B cell (primary cell): ENCODE measurements around the gene ZNHIT3. TPM values are rescaled to one million over a fixed set of nuclear protein-coding genes. Genes with fewer than 3 reads are reported as not detected.

ENCODE experiments used
- ATAC-seq: fragments of 200-7000 bp; cut with Tn5 transposase; one replicate; pipeline ENCODE4 v1.10.0; 2021; ENCODE audit warnings: low read depth, mild to moderate bottlenecking, moderate number of reproducible peaks, moderate library complexity
- CTCF ChIA-PET: fragments of 350-600 bp; sonication (Branson Sonifier 250); formaldehyde crosslinking; loops from one replicate; lab custom pipeline; 2021; ENCODE audit warnings: antibody characterized with exemption, inconsistent platforms; lab: Charles Lee
- POLR2A ChIA-PET: fragments of 350-600 bp; sonication (Branson Sonifier 250); formaldehyde crosslinking; loops from one replicate; lab custom pipeline; 2021; ENCODE audit warnings: antibody characterized with exemption; lab: Charles Lee
- DNase-seq: peaks from one replicate; pipeline ENCODE4 v3.0.0; 2013
- H2AFZ ChIP-seq: 2 replicates; pipeline ENCODE4 v1.6.1; 2012; ENCODE audit warnings: mild to moderate bottlenecking, low read depth, low read length; ENCODE audit not compliant: insufficient read depth, poor library complexity, severe bottlenecking
- H3K27ac ChIP-seq, 2 donors: 1 replicate in 1 of 2; 2 replicates in 1 of 2; pipeline ENCODE4 v1.5.1; 2012 to 2013; ENCODE audit warnings: low read length in 2 of 2, mild to moderate bottlenecking in 2 of 2, moderate library complexity in 1 of 2
- H3K27me3 ChIP-seq, 4 experiments: fragments of 200-600 bp in 1 of 4; sonication (generic) in 1 of 4; replicated peaks in 1 of 4; 1 replicate in 2 of 4; 2 replicates in 2 of 4; pipeline versions ENCODE4 v1.6.1 to v1.7.0; 2013 to 2016; ENCODE audit warnings: low read length in 3 of 4, mild to moderate bottlenecking in 2 of 4, mixed read lengths in 1 of 4, moderate library complexity in 1 of 4; ENCODE audit not compliant: insufficient read depth in 4 of 4, control insufficient read depth in 3 of 4; ENCODE audit errors: control extremely low read depth in 1 of 4
- H3K36me3 ChIP-seq, 2 experiments: replicated peaks in 1 of 2; 1 replicate in 1 of 2; 2 replicates in 1 of 2; pipeline versions ENCODE4 v1.6.1 to v1.7.1; 2013; ENCODE audit warnings: low read length in 1 of 2; ENCODE audit not compliant: insufficient read depth in 2 of 2, control insufficient read depth in 1 of 2; ENCODE audit errors: control extremely low read depth in 1 of 2, extremely low read depth in 1 of 2
- H3K4me1 ChIP-seq, 2 donors: fragments of 200-600 bp in 1 of 2; sonication (generic) in 1 of 2; 1 replicate in 1 of 2; 2 replicates in 1 of 2; pipeline versions ENCODE4 v1.5.1 to v1.6.1; 2013 to 2017; ENCODE audit warnings: low read length in 2 of 2; ENCODE audit not compliant: control insufficient read depth in 2 of 2, insufficient read depth in 2 of 2
- H3K4me2 ChIP-seq: replicated peaks from 2 replicates; pipeline ENCODE3; 2012; ENCODE audit warnings: mild to moderate bottlenecking, low read depth, low read length; ENCODE audit not compliant: poor library complexity, severe bottlenecking
- H3K4me3 ChIP-seq, 5 experiments: fragments of 200-600 bp in 1 of 5; sonication (generic) in 1 of 5; 1 replicate in 3 of 5; 2 replicates in 2 of 5; pipeline versions ENCODE4 v1.5.1 to v1.7.0; 2011 to 2016; ENCODE audit warnings: low read length in 4 of 5, mild to moderate bottlenecking in 4 of 5, low read depth in 2 of 5, control low read depth in 1 of 5, moderate library complexity in 1 of 5; ENCODE audit not compliant: insufficient read depth in 1 of 5; ENCODE audit errors: control extremely low read depth in 1 of 5, extremely low read depth in 1 of 5
- H3K79me2 ChIP-seq: fragments of 200-600 bp; sonication (generic); one replicate; pipeline ENCODE4 v1.6.0; 2016; ENCODE audit warnings: low read length; ENCODE audit not compliant: control insufficient read depth, insufficient read depth
- H3K9ac ChIP-seq: fragments of 200-600 bp; sonication (generic); 2 replicates; pipeline ENCODE4 v1.6.1; 2017; ENCODE audit warnings: mild to moderate bottlenecking, low read length, moderate library complexity
- H3K9me3 ChIP-seq, 3 donors: one replicate each; pipeline versions ENCODE4 v1.6.1 to v1.7.1; 2013; ENCODE audit warnings: low read length in 2 of 3; ENCODE audit not compliant: control insufficient read depth in 2 of 3, insufficient read depth in 1 of 3; ENCODE audit errors: control extremely low read depth in 1 of 3
- H4K20me1 ChIP-seq: 2 replicates; pipeline ENCODE4 v1.6.0; 2012; ENCODE audit warnings: mild to moderate bottlenecking, low read length; ENCODE audit not compliant: insufficient read depth, control insufficient read depth, poor library complexity, severe bottlenecking
- H3K27ac Mint-ChIP-seq: one replicate; pipeline ENCODE4 v1.8.0; 2021; ENCODE audit warnings: mixed read lengths
- H3K27me3 Mint-ChIP-seq: one replicate; pipeline ENCODE4 v1.8.0; 2021; ENCODE audit warnings: mixed read lengths
- H3K4me1 Mint-ChIP-seq: one replicate; pipeline ENCODE4 v1.8.0; 2021; ENCODE audit warnings: mixed read lengths
- H3K4me3 Mint-ChIP-seq: one replicate; pipeline ENCODE4 v1.8.0; 2021; ENCODE audit warnings: mixed read lengths
- H3K9me3 Mint-ChIP-seq: one replicate; pipeline ENCODE4 v1.8.0; 2022; ENCODE audit warnings: mixed read lengths; ENCODE audit not compliant: insufficient read depth
- CTCF ChIP-seq: fragments of 200-600 bp; IDR thresholded peaks from one replicate; pipeline ENCODE4 v1.8.0; 2022; ENCODE audit warnings: antibody characterized with exemption, mild to moderate bottlenecking
- EZH2 ChIP-seq: IDR thresholded peaks from 2 replicates; pipeline ENCODE4 v1.6.1; 2012; ENCODE audit warnings: borderline replicate concordance, low read depth, mild to moderate bottlenecking, moderate library complexity, low read length; ENCODE audit not compliant: insufficient read depth, poor library complexity, severe bottlenecking
- WGBS: methylation state at CpG from one replicate; pipeline ENCODE4 v1.1.5; 2013; ENCODE audit warnings: missing lambda C conversion rate; ENCODE audit not compliant: insufficient coverage; 5-methylcytosine and 5-hydroxymethylcytosine counted together
- intact Hi-C: fragments of 100-400 bp; cut with micrococcal nuclease; formaldehyde crosslinking; loops from one replicate; pipeline ENCODE4 v1.10.0; 2022
- polyA plus RNA-seq: library from polyadenylated mRNA; depleted of rRNA; stranded (reverse); fragments of >200 nt; gene quantifications from 2 replicates; pipeline ENCODE4 v1.2.3, GENCODE V29; 2012
- total RNA-seq, 2 donors: library from RNA; stranded (reverse); fragments of 120-200 nt in 1 of 2; gene quantifications; 1 replicate in 1 of 2; 2 replicates in 1 of 2; pipeline versions ENCODE4 v1.2.3 to v1.2.4, GENCODE V29; 2013 to 2022

Gene ZNHIT3
- total and polyA plus RNA-seq, 2 donors (not counting 1 experiment from before 2014, with no cell fraction given) = 36.5 to 50.5 TPM

- peaks cover 8% of the 10 kb centered on the region for H3K79me2 ChIP-seq
- WGBS = 10% methylated on average over 41 of the region's 48 CpGs
- Mint-ChIP-seq H3K9me3 (no peaks in the 10 kb centered on the region), H3K27me3 (no peaks in the 10 kb centered on the region), H3K4me1 (peaks cover 21% of the 10 kb centered on the region), H3K4me3 (peak overlapping the region; percentile 96), H3K27ac (peak overlapping the region; percentile 99)
- H3K4me3 ChIP-seq = peak overlapping the region; percentile 40 to 99 (median 94)
- peak; percentile 32 for ATAC-seq
- POLR2A ChIA-PET = interaction anchor here (1.9 to 3.1 kb wide), 2 partner anchors 11 to 67 kb away, joined by 9 to 57 read pairs; partner anchors contain the start of genes GGNBP2 and MRM1
- no peaks in the 10 kb centered on the region for H4K20me1 ChIP-seq
- no peak for DNase-seq
- H3K36me3 ChIP-seq = peaks cover 0 to 14% of the 10 kb centered on the region in 2 experiments
- intact Hi-C loops = loop anchor here (2.0 kb wide), 4 partner anchors 17 to 415 kb away; partner anchors contain the start of genes AATF, DHRS11 and ZNHIT3
- H3K9me3 ChIP-seq = peaks cover 0 to 3% (median 0%) of the 10 kb centered on the region in 3 donors
- peak overlapping the region; percentile 72 for H3K9ac ChIP-seq
- H2AFZ ChIP-seq = peak overlapping the region; percentile 85
- H3K4me2 ChIP-seq = peak overlapping the region; percentile 82
- H3K27me3 ChIP-seq = no peaks in the 10 kb centered on the region
- TF ChIP-seq EZH2 = no peak
- peak; percentile 89 for TF ChIP-seq CTCF
- H3K4me1 ChIP-seq = peaks cover 9 to 18% of the 10 kb centered on the region in 2 donors
- peak overlapping the region; percentile 96 to 97 for H3K27ac ChIP-seq
- CTCF ChIA-PET = interaction anchor here (1.1 to 3.2 kb wide), 7 partner anchors 8 to 67 kb away, joined by 3 to 34 read pairs (median 4); partner anchors contain the start of genes GGNBP2 and MRM1
These were observed 47.7 kb downstream of the ZNHIT3 start for GRCh38 chr17:36533935-36534839.
